GM12878 (cell line): ENCODE measurements around the gene MISP3. TPM values are rescaled to one million over a fixed set of nuclear protein-coding genes. Genes with fewer than 3 reads are reported as not detected.
A peak's percentile ranks its signal among the peaks of the same experiment; 100 is the strongest.

Source experiments
- ATF2 ChIP-seq: IDR thresholded peaks from 2 replicates; pipeline ENCODE4 v1.6.1; 2012; ENCODE audit warnings: low read length, inconsistent platforms
- CEBPZ ChIP-seq: fragments of 150-350 bp; IDR thresholded peaks from 2 replicates; pipeline ENCODE4 v1.6.1; 2016; ENCODE audit warnings: low read depth, low read length
- CTCF ChIP-seq, 3 experiments: IDR thresholded peaks in 2 of 3; conservative IDR thresholded peaks in 1 of 3; 2 replicates each; pipeline ENCODE4 v1.5.1; 2011; ENCODE audit warnings: low read depth in 3 of 3, low read length in 3 of 3, mild to moderate bottlenecking in 3 of 3, control low read depth in 2 of 3, moderate library complexity in 2 of 3, inconsistent platforms in 1 of 3, mixed read lengths in 1 of 3; ENCODE audit not compliant: control insufficient read depth in 2 of 3, insufficient read depth in 1 of 3; ENCODE audit errors: extremely low read depth in 1 of 3
- EP300 ChIP-seq, 2 experiments: fragments of 150-350 bp in 1 of 2; IDR thresholded peaks; 2 replicates each; pipeline ENCODE4 v1.6.1; 2011 to 2012; ENCODE audit warnings: low read depth in 2 of 2, low read length in 2 of 2, borderline replicate concordance in 1 of 2, improper control_type of control experiment in 1 of 2, inconsistent platforms in 1 of 2; ENCODE audit not compliant: control insufficient read depth in 1 of 2
- EZH2 ChIP-seq: IDR thresholded peaks from 2 replicates; pipeline ENCODE4 v1.6.1; 2012; ENCODE audit warnings: low read depth, mild to moderate bottlenecking, control low read depth, inconsistent platforms, low read length, borderline replicate concordance; ENCODE audit not compliant: control insufficient read depth
- FOXM1 ChIP-seq: IDR thresholded peaks from 2 replicates; pipeline ENCODE4 v1.6.1; 2012; ENCODE audit warnings: low read depth, mild to moderate bottlenecking, inconsistent platforms, low read length, moderate library complexity
- GATAD2B ChIP-seq: fragments of 450-650 bp; conservative IDR thresholded peaks from 2 replicates; pipeline ENCODE4 v1.6.1; 2017; ENCODE audit warnings: low read depth, mild to moderate bottlenecking, moderate library complexity
- KLF5 ChIP-seq: fragments of 450-650 bp; IDR thresholded peaks from 2 replicates; pipeline ENCODE4 v1.6.1; 2014; ENCODE audit warnings: mild to moderate bottlenecking; ENCODE audit not compliant: partially characterized antibody
- MYC ChIP-seq: IDR thresholded peaks from 2 replicates; pipeline ENCODE4 v1.6.1; 2011; ENCODE audit warnings: mild to moderate bottlenecking, low read length, moderate library complexity, inconsistent platforms; ENCODE audit not compliant: insufficient read depth, insufficient replicate concordance, insufficient read length, severe bottlenecking
- NBN ChIP-seq: fragments of 450-650 bp; IDR thresholded peaks from 2 replicates; pipeline ENCODE4 v1.6.1; 2016
- NFYB ChIP-seq: IDR thresholded peaks from 2 replicates; pipeline ENCODE4 v1.6.1; 2011; ENCODE audit warnings: low read depth, mild to moderate bottlenecking, low read length, improper control_type of control experiment, moderate library complexity; ENCODE audit not compliant: insufficient read depth
- NR2F1 ChIP-seq: fragments of 450-650 bp; conservative IDR thresholded peaks from 2 replicates; pipeline ENCODE4 v1.6.1; 2017; ENCODE audit warnings: mild to moderate bottlenecking
- PAX5 ChIP-seq: IDR thresholded peaks from 2 replicates; pipeline ENCODE4 v1.6.1; 2011; ENCODE audit warnings: low read depth, low read length, borderline replicate concordance
- PML ChIP-seq: IDR thresholded peaks from 2 replicates; pipeline ENCODE4 v1.6.1; 2012; ENCODE audit warnings: low read length, inconsistent platforms
- POLR2A ChIP-seq: IDR thresholded peaks from 2 replicates; pipeline ENCODE4 v1.6.1; 2011; ENCODE audit warnings: low read depth, mild to moderate bottlenecking, low read length
- RFX5 ChIP-seq: IDR thresholded peaks from 2 replicates; pipeline ENCODE4 v1.6.1; 2011; ENCODE audit warnings: low read depth, low read length, improper control_type of control experiment
- SUZ12 ChIP-seq: fragments of 200-600 bp; sonication (generic); IDR thresholded peaks from one replicate; pipeline ENCODE4 v1.6.1; 2018; ENCODE audit warnings: antibody characterized with exemption, mild to moderate bottlenecking; ENCODE audit not compliant: unreplicated experiment
- TARDBP ChIP-seq: IDR thresholded peaks from 2 replicates; pipeline ENCODE4 v1.6.1; 2016; ENCODE audit warnings: borderline replicate concordance
- ZBED1 ChIP-seq: IDR thresholded peaks from 2 replicates; pipeline ENCODE4 v1.6.1; 2016; ENCODE audit warnings: borderline replicate concordance
- ZBTB33 ChIP-seq: fragments of 450-650 bp; IDR thresholded peaks from 2 replicates; pipeline ENCODE4 v1.6.1; 2017; ENCODE audit warnings: mild to moderate bottlenecking
- ZNF384 ChIP-seq: IDR thresholded peaks from 2 replicates; pipeline ENCODE4 v1.6.1; 2012; ENCODE audit warnings: low read depth, mild to moderate bottlenecking, low read length, improper control_type of control experiment, borderline replicate concordance
- polyA plus RNA-seq, 11 experiments: library from polyadenylated mRNA; depleted of rRNA in 4 of 11; unstranded in 6 of 11; stranded (reverse) in 5 of 11; fragments of >200 nt; fragmentation: Nextera tagmentation in 4 of 11; fragmentation: Illumina TruSeq in 1 of 11; extraction: Ambion mirVana in 4 of 11; extraction: Trizol in 1 of 11; gene quantifications; 1 replicate in 1 of 11; 2 replicates in 10 of 11; pipeline versions ENCODE4 v1.2.1 to v1.2.3, GENCODE V29; 2011 to 2016; ENCODE audit warnings: inconsistent platforms in 2 of 11, missing spikeins in 2 of 11, low read depth in 1 of 11
- total RNA-seq, 4 experiments: library from RNA; depleted of rRNA in 3 of 4; stranded (reverse); fragments of >200 nt in 3 of 4; fragmentation: Illumina TruSeq in 1 of 4; extraction: Trizol in 1 of 4; gene quantifications; 2 replicates each; pipeline versions ENCODE4 v1.2.1 to v1.2.3, GENCODE V29; 2013 to 2021

Gene MISP3
- total and polyA plus RNA-seq, 10 of the 15 experiments (the other 5 are each of a cell fraction or from before 2014, with no cell fraction given): 0.07 to 1.4 (median 0.64) TPM

GRCh38 chr19:14091813-14092462 lies 19.4 kb downstream of the MISP3 start (continued):
- TF ChIP-seq MYC (no peak), NFYB (no peak), NBN (peak; percentile 20; the same call in 1 of the 2 replicates), EP300 (IDR thresholded peaks at IDR 0.05; ENCODE audit: borderline replicate concordance in 1 of 2, control insufficient read depth in 1 of 2, low read depth in 2 of 2, low read length in 2 of 2) (no peak), RFX5 (no peak), FOXM1 (peak; percentile 21; the same call in 1 of the 2 replicates), PML (peak; percentile 77; the same call in 1 of the 2 replicates), NR2F1 (no peak), GATAD2B (no peak), ZNF384 (no peak), POLR2A (peak; percentile 0; the same call in 1 of the 2 replicates), PAX5 (no peak), CEBPZ (no peak), ZBED1 (peak; percentile 25; the same call in 1 of the 2 replicates), ZBTB33 (no peak), ATF2 (no peak), KLF5 (no peak), EZH2 (no peak), TARDBP (no peak), CTCF (IDR thresholded peaks at IDR 0.05 in 2 of 3, conservative IDR thresholded peaks at IDR 0.05 in 1 of 3; ENCODE audit: control insufficient read depth in 2 of 3, extremely low read depth in 1 of 3, insufficient read depth in 1 of 3, low read depth in 3 of 3, low read length in 3 of 3) (peak in 2 of 3 experiments; percentile 9 to 21; a peak in 2 of 6 replicates), SUZ12 (no peak)
